Kidney (tissue), 14 donors: ENCODE results near the gene ACTR8. TPM values are rescaled to one million over a fixed set of nuclear protein-coding genes. Genes with fewer than 3 reads are reported as not detected.

Source experiments
- DNase-seq, 5 donors: peaks; one replicate each; pipeline ENCODE4 v3.0.0-alpha.2; 2013 to 2020
- FAIRE-seq: peaks from 2 replicates; lab custom pipeline; 2012; peaks lifted over from hg19 to GRCh38; lab: Jason Lieb, UNC
- H3K27ac ChIP-seq, 2 donors: one replicate each; pipeline ENCODE4 v1.7.0; 2013; ENCODE audit warnings: low read depth in 2 of 2, low read length in 2 of 2, inconsistent platforms in 1 of 2
- H3K27me3 ChIP-seq: one replicate; pipeline ENCODE4 v1.7.1; 2013; ENCODE audit warnings: low read length, inconsistent platforms; ENCODE audit not compliant: control insufficient read depth, insufficient read depth
- H3K36me3 ChIP-seq, 3 donors: one replicate each; pipeline versions ENCODE4 v1.7.0 to v1.7.1; 2013; ENCODE audit warnings: low read length in 3 of 3, control low read depth in 1 of 3, inconsistent platforms in 1 of 3; ENCODE audit not compliant: insufficient read depth in 3 of 3, control insufficient read depth in 2 of 3
- H3K4me1 ChIP-seq, 3 donors: one replicate each; pipeline versions ENCODE4 v1.7.0 to v1.7.1; 2013; ENCODE audit warnings: low read length in 3 of 3, inconsistent platforms in 1 of 3, low read depth in 1 of 3; ENCODE audit not compliant: control insufficient read depth in 2 of 3, insufficient read depth in 2 of 3
- H3K4me3 ChIP-seq, 3 donors: one replicate each; pipeline versions ENCODE4 v1.7.0 to v1.8.1; 2013; ENCODE audit warnings: low read length in 3 of 3, control low read depth in 1 of 3, inconsistent platforms in 1 of 3
- H3K9ac ChIP-seq, 3 donors: one replicate each; pipeline versions ENCODE4 v1.7.0 to v1.7.1; 2013; ENCODE audit warnings: low read length in 3 of 3, control low read depth in 1 of 3, inconsistent platforms in 1 of 3
- H3K9me3 ChIP-seq, 3 donors: one replicate each; pipeline versions ENCODE4 v1.7.0 to v1.7.1; 2013; ENCODE audit warnings: low read length in 3 of 3, control low read depth in 1 of 3, inconsistent platforms in 1 of 3; ENCODE audit not compliant: control insufficient read depth in 2 of 3, insufficient read depth in 1 of 3
- CTCF ChIP-seq: IDR thresholded peaks from 3 replicates; pipeline ENCODE4 v1.5.1; 2012; ENCODE audit warnings: mild to moderate bottlenecking, moderate library complexity, borderline replicate concordance; ENCODE audit not compliant: insufficient read depth; ENCODE audit errors: extremely low read depth
- intact Hi-C: fragments of 100-400 bp; cut with DNase I; formaldehyde crosslinking; loops from one replicate; pipeline ENCODE4 v1.11.1; 2022
- polyA plus RNA-seq: library from polyadenylated mRNA; stranded (reverse); fragments of 350-450 nt; fragmentation: Illumina TruSeq; extraction: RNeasy Lipid Tissue Mini Kit (QIAGEN cat#74804); gene quantifications from one replicate; pipeline ENCODE4 v1.2.3, GENCODE V29; 2014; ENCODE audit warnings: low read depth, low replicate concordance; ENCODE audit not compliant: insufficient read depth
- total RNA-seq: library from RNA; stranded (reverse); fragmentation: NEBNext Ultra II Directional; extraction: Animal tissue kit (Norgen Biotek cat#: 25700); gene quantifications from one replicate; pipeline ENCODE4 v1.2.1, GENCODE V29; 2021
- donor health status: control.
- donor health status: control.
- donor health status: control.
- donor health status: control.
- donor health status: control.
- donor health status: DM: yes; HTN: yes; CAD: no.
- donor health status: Normal renal cell carcinoma (clear cell type).

The ACTR8 gene
- total and polyA plus RNA-seq, 2 donors from 2014 or later: 20.4 to 29.6 TPM

GRCh38 chr3:53822331-53822741 lies 59.6 kb downstream of the ACTR8 start:
- no peak for TF ChIP-seq CTCF
- no peak overlapping the region for H3K9ac ChIP-seq
- FAIRE-seq: no peak
- H3K27me3 ChIP-seq: no peaks in the 10 kb centered on the region
- peaks cover 0 to 47% (median 17%) of the 10 kb centered on the region in 3 donors for H3K36me3 ChIP-seq
- no peaks in the 10 kb centered on the region for H3K4me1 ChIP-seq
- intact Hi-C loops: no loop called here
- DNase-seq: peak in 2 of 5 donors; percentile 33 to 53
- no peak overlapping the region for H3K4me3 ChIP-seq
- no peak overlapping the region for H3K27ac ChIP-seq
- no peaks in the 10 kb centered on the region for H3K9me3 ChIP-seq

- DNase-seq (peak in 1 of 5 donors; percentile 46), FAIRE-seq (no peak)
- H3K27ac ChIP-seq: no peak overlapping the region
- no peaks in the 10 kb centered on the region for H3K27me3 ChIP-seq
- no peak overlapping the region for H3K4me3 ChIP-seq
- no peak overlapping the region for H3K9ac ChIP-seq
- H3K4me1 ChIP-seq: no peaks in the 10 kb centered on the region
- H3K36me3 ChIP-seq: peaks cover 0 to 47% (median 20%) of the 10 kb centered on the region in 3 donors
- no peaks in the 10 kb centered on the region for H3K9me3 ChIP-seq
- TF ChIP-seq CTCF: no peak
- intact Hi-C loops: no loop called here
These were observed 60.3 kb downstream of the ACTR8 start for GRCh38 chr3:53821631-53822121.

- intact Hi-C loops: no loop called here
- FAIRE-seq (no peak), DNase-seq (peak in 1 of 5 donors; percentile 54)
- H3K27ac ChIP-seq: no peak overlapping the region
- no peak overlapping the region for H3K9ac ChIP-seq
- H3K4me3 ChIP-seq: no peak overlapping the region
- H3K9me3 ChIP-seq: no peaks in the 10 kb centered on the region
- TF ChIP-seq CTCF: no peak
- H3K36me3 ChIP-seq: peaks cover 0 to 51% (median 20%) of the 10 kb centered on the region in 3 donors
- H3K27me3 ChIP-seq: no peaks in the 10 kb centered on the region
- H3K4me1 ChIP-seq: no peaks in the 10 kb centered on the region
These were observed 61.0 kb downstream of the ACTR8 start for GRCh38 chr3:53820756-53821580.
